CD14-positive monocyte (primary cell): ENCODE results near the gene GSKIP. TPM values are rescaled to one million over a fixed set of nuclear protein-coding genes. Genes with fewer than 3 reads are reported as not detected.

Experiments
- DNase-seq, 3 donors: peaks; one replicate each; pipeline ENCODE4 v3.0.0-alpha.2; 2011 to 2022
- H2AFZ ChIP-seq: 2 replicates; pipeline ENCODE4 v1.6.0; 2012; ENCODE audit warnings: mild to moderate bottlenecking, low read depth, low read length, inconsistent platforms; ENCODE audit not compliant: insufficient read depth, poor library complexity, severe bottlenecking
- H3K27ac ChIP-seq, 2 donors: 1 replicate in 1 of 2; 2 replicates in 1 of 2; pipeline ENCODE4 v1.5.1; 2012 to 2013; ENCODE audit warnings: low read length in 2 of 2, control low read depth in 1 of 2, inconsistent platforms in 1 of 2, low read depth in 1 of 2, mild to moderate bottlenecking in 1 of 2
- H3K27me3 ChIP-seq, 2 donors: one replicate each; pipeline versions ENCODE4 v1.6.0 to v1.6.1; 2011 to 2013; ENCODE audit warnings: low read length in 2 of 2; ENCODE audit not compliant: control insufficient read depth in 2 of 2, insufficient read depth in 2 of 2
- H3K36me3 ChIP-seq, 2 donors: replicated peaks in 1 of 2; 1 replicate in 1 of 2; 2 replicates in 1 of 2; pipeline versions ENCODE4 v1.5.1 to v1.6.1; 2012 to 2013; ENCODE audit warnings: low read length in 2 of 2, control low read depth in 1 of 2, inconsistent platforms in 1 of 2, mild to moderate bottlenecking in 1 of 2; ENCODE audit not compliant: insufficient read depth in 2 of 2, control insufficient read depth in 1 of 2
- H3K4me1 ChIP-seq, 2 donors: 1 replicate in 1 of 2; 2 replicates in 1 of 2; pipeline versions ENCODE4 v1.5.1 to v1.6.1; 2012 to 2013; ENCODE audit warnings: low read length in 2 of 2, control low read depth in 1 of 2, inconsistent platforms in 1 of 2, mild to moderate bottlenecking in 1 of 2, moderate library complexity in 1 of 2; ENCODE audit not compliant: insufficient read depth in 2 of 2, control insufficient read depth in 1 of 2
- H3K4me2 ChIP-seq: replicated peaks from 2 replicates; pipeline ENCODE3; 2012; ENCODE audit warnings: low read length, moderate library complexity, mild to moderate bottlenecking; ENCODE audit not compliant: poor library complexity, severe bottlenecking; ENCODE audit errors: extremely low read depth
- H3K4me3 ChIP-seq, 3 experiments: fragments of 200-600 bp in 1 of 3; sonication (generic) in 1 of 3; replicated peaks in 1 of 3; 1 replicate in 2 of 3; 2 replicates in 1 of 3; pipeline ENCODE4 v1.5.1; 2011 to 2013; ENCODE audit warnings: low read length in 3 of 3, mild to moderate bottlenecking in 3 of 3, control low read depth in 2 of 3, low read depth in 2 of 3, inconsistent platforms in 1 of 3, moderate library complexity in 1 of 3
- H3K79me2 ChIP-seq: 2 replicates; pipeline ENCODE4 v1.6.0; 2012; ENCODE audit warnings: mild to moderate bottlenecking, control low read depth, inconsistent platforms, low read length, moderate library complexity; ENCODE audit not compliant: insufficient read depth
- H3K9ac ChIP-seq: 2 replicates; pipeline ENCODE4 v1.6.0; 2017; ENCODE audit warnings: low read length, mild to moderate bottlenecking; ENCODE audit not compliant: insufficient read depth, poor library complexity, severe bottlenecking
- H3K9me3 ChIP-seq, 2 donors: replicated peaks in 1 of 2; 1 replicate in 1 of 2; 2 replicates in 1 of 2; pipeline versions ENCODE4 v1.5.1 to v1.6.1; 2012 to 2013; ENCODE audit warnings: low read length in 2 of 2, control low read depth in 1 of 2; ENCODE audit not compliant: control insufficient read depth in 1 of 2, insufficient read depth in 1 of 2
- H4K20me1 ChIP-seq: 2 replicates; pipeline ENCODE4 v1.6.0; 2012; ENCODE audit warnings: mild to moderate bottlenecking, low read length, control low read depth, moderate library complexity; ENCODE audit not compliant: insufficient read depth
- H3K27ac Mint-ChIP-seq, 7 donors: one replicate each; pipeline ENCODE4 v1.8.0; 2020; ENCODE audit warnings: mild to moderate bottlenecking in 7 of 7, mixed read lengths in 7 of 7, moderate library complexity in 6 of 7, inconsistent platforms in 2 of 7
- H3K27me3 Mint-ChIP-seq, 3 donors: one replicate each; pipeline ENCODE4 v1.8.0; 2021 to 2022; ENCODE audit warnings: low read depth in 3 of 3, mild to moderate bottlenecking in 3 of 3, mixed read lengths in 3 of 3, moderate library complexity in 3 of 3, inconsistent platforms in 1 of 3
- H3K36me3 Mint-ChIP-seq, 2 donors: one replicate each; pipeline ENCODE4 v1.8.0; 2020; ENCODE audit warnings: mixed read lengths in 2 of 2, inconsistent platforms in 1 of 2, mild to moderate bottlenecking in 1 of 2
- H3K4me1 Mint-ChIP-seq: one replicate; pipeline ENCODE4 v1.8.0; 2020; ENCODE audit warnings: mild to moderate bottlenecking, mixed read lengths
- H3K4me3 Mint-ChIP-seq, 2 donors: one replicate each; pipeline ENCODE4 v1.8.0; 2020; ENCODE audit warnings: mild to moderate bottlenecking in 2 of 2, mixed read lengths in 2 of 2, moderate library complexity in 1 of 2
- H3K9me3 Mint-ChIP-seq, 7 donors: one replicate each; pipeline ENCODE4 v1.8.0; 2020 to 2022; ENCODE audit warnings: mixed read lengths in 7 of 7, mild to moderate bottlenecking in 6 of 7, moderate library complexity in 6 of 7, inconsistent platforms in 2 of 7
- CTCF ChIP-seq: fragments of 200-600 bp; IDR thresholded peaks from one replicate; pipeline ENCODE4 v1.8.0; 2022; ENCODE audit warnings: antibody characterized with exemption, mild to moderate bottlenecking
- WGBS: methylation state at CpG from one replicate; pipeline ENCODE4 v1.1.5; 2013; ENCODE audit warnings: missing lambda C conversion rate; ENCODE audit not compliant: insufficient coverage; 5-methylcytosine and 5-hydroxymethylcytosine counted together
- intact Hi-C, 2 donors: fragments of 100-400 bp; cut with micrococcal nuclease; formaldehyde crosslinking; loops; one replicate each; pipeline versions ENCODE4 v1.15.0 to v1.15.1; 2023
- polyA minus RNA-seq: library from RNA; depleted of rRNA, polyadenylated mRNA; stranded (reverse); fragments of >200 nt; gene quantifications from 2 replicates; pipeline ENCODE4 v1.2.3, GENCODE V29; 2012
- polyA plus RNA-seq, 3 donors: library from polyadenylated mRNA; depleted of rRNA in 1 of 3; unstranded in 2 of 3; stranded (reverse) in 1 of 3; fragments of 300-500 nt in 2 of 3; fragments of >200 nt in 1 of 3; fragmentation: Illumina TruSeq in 2 of 3; gene quantifications; 1 replicate in 2 of 3; 2 replicates in 1 of 3; pipeline ENCODE4 v1.2.3, GENCODE V29; 2012 to 2021
- total RNA-seq, 12 experiments: library from RNA in 1 of 12; stranded (reverse) in 1 of 12; fragments of 120-200 nt in 1 of 12; gene quantifications; one replicate each; pipeline ENCODE4 v1.2.4 and lab custom pipeline; 2013 to 2026; ENCODE audit warnings: mixed read lengths in 6 of 12, inconsistent platforms in 1 of 12

Gene GSKIP
- 15.0 TPM for total RNA-seq (2013)
- polyA plus RNA-seq (10 to 100 TPM in 2 of 3 donors, 1 to 10 TPM in 1; 3.1 to 24.7 (median 20.7) TPM), polyA minus RNA-seq (3.9 and 6.1 TPM in 2 replicates), total RNA-seq (lab: John Stamatoyannopoulos, UW) (9.8 to 29.7 (median 16.4) reads per million in 11 experiments)

- H3K79me2 ChIP-seq: peaks cover 59% of the 10 kb centered on the region
Observed at GRCh38 chr14:96362965-96363750, at the start of gene GSKIP, which contains the start of gene ATG2B. Gene GSKIP (plus strand): TSS chr14:96363526. CDS start chr14:96382248, 18,722 bp downstream. Gene ATG2B (minus strand): TSS chr14:96363341. CDS start chr14:96362976, 365 bp downstream.

More at GRCh38 chr14:96362965-96363750, at the start of gene GSKIP, which contains the start of gene ATG2B:
- Histone ChIP-seq H2AFZ (peak within 1 kb of the TSS; percentile 93), H3K9ac (peak within 1 kb of the TSS; percentile 92), H3K4me2 (peak within 1 kb of the TSS; percentile 89), H3K27me3 (no peaks in the 10 kb centered on the region), H3K4me3 (peak within 1 kb of the TSS; percentile 81 to 95 (median 91)), H4K20me1 (peaks cover 10% of the 10 kb centered on the region), H3K27ac (peak within 1 kb of the TSS; percentile 64 to 90), H3K36me3 (no peaks in the 10 kb centered on the region), H3K4me1 (peaks cover 31 to 33% of the 10 kb centered on the region in 2 donors), H3K9me3 (no peaks in the 10 kb centered on the region)
- Mint-ChIP-seq H3K4me1 (peaks cover 45% of the 10 kb centered on the region), H3K27ac (peak within 1 kb of the TSS; percentile 70 to 87 (median 82)), H3K4me3 (peak within 1 kb of the TSS; percentile 88 to 91), H3K27me3 (no peaks in the 10 kb centered on the region), H3K9me3 (no peaks in the 10 kb centered on the region), H3K36me3 (peaks cover under 1 to 2% of the 10 kb centered on the region in 2 donors)
- TF ChIP-seq CTCF: no peak
- WGBS: under 1% methylated on average over 90 of the region's 92 CpGs
- intact Hi-C loops: loop anchor here in 1 of 2 donors (2.0 to 10.0 kb wide), 2 partner anchors 28 to 142 kb away; partner anchors contain the start of gene PAPOLA
- DNase-seq: peak; percentile 89 to 96 (median 95)
